GM21717 (cell line): ENCODE results near the gene SCUBE2.
A peak's percentile ranks its signal among the peaks of the same experiment; 100 is the strongest.

Experiments used
- ATAC-seq: cut with Tn5 transposase; IDR thresholded peaks from one replicate; pipeline ENCODE4 v1.9.1; 2021; ENCODE audit warnings: mild to moderate bottlenecking, moderate library complexity; ENCODE audit not compliant: unreplicated experiment

Gene SCUBE2

GRCh38 chr11:9076046-9076445 is 15.4 kb downstream of the SCUBE2 start:
- ATAC-seq, result no peak

GRCh38 chr11:9075556-9075955 is 15.8 kb downstream of the SCUBE2 start:
- no peak for ATAC-seq

GRCh38 chr11:9074338-9075029 is 16.9 kb downstream of the SCUBE2 start:
- no peak for ATAC-seq

GRCh38 chr11:9073466-9074225 is 17.8 kb downstream of the SCUBE2 start:
- no peak for ATAC-seq

- no peak for ATAC-seq
Observed at GRCh38 chr11:9072626-9073176, 18.7 kb downstream of the SCUBE2 start.

GRCh38 chr11:9071692-9072091 is 19.7 kb downstream of the SCUBE2 start:
- ATAC-seq, result no peak

- no peak for ATAC-seq
Observed at GRCh38 chr11:9070749-9071491, 20.5 kb downstream of the SCUBE2 start.

- ATAC-seq, result no peak
Observed at GRCh38 chr11:9069862-9070470, 21.4 kb downstream of the SCUBE2 start.

- no peak for ATAC-seq
Observed at GRCh38 chr11:9069256-9069655, 22.1 kb downstream of the SCUBE2 start.

GRCh38 chr11:9066433-9066925 is 24.9 kb downstream of the SCUBE2 start:
- ATAC-seq, result no peak

GRCh38 chr11:9065607-9066432 is 25.6 kb downstream of the SCUBE2 start:
- no peak for ATAC-seq

GRCh38 chr11:9061807-9062206 is 29.6 kb downstream of the SCUBE2 start:
- ATAC-seq, result no peak

GRCh38 chr11:9060700-9061111 is 30.7 kb downstream of the SCUBE2 start:
- peak; percentile 98 for ATAC-seq

- no peak for ATAC-seq
Observed at GRCh38 chr11:9059406-9059805, 32.0 kb downstream of the SCUBE2 start.

GRCh38 chr11:9057888-9058287 is 33.5 kb downstream of the SCUBE2 start:
- no peak for ATAC-seq

GRCh38 chr11:9057007-9057406 is 34.4 kb downstream of the SCUBE2 start:
- ATAC-seq, result no peak

GRCh38 chr11:9056467-9056866 is 34.9 kb downstream of the SCUBE2 start:
- no peak for ATAC-seq

- ATAC-seq, result no peak
Observed at GRCh38 chr11:9053316-9054035, 37.9 kb downstream of the SCUBE2 start.

GRCh38 chr11:9052316-9052715 is 39.1 kb downstream of the SCUBE2 start:
- ATAC-seq, result no peak
